ENCODE data around the gene CAVIN4.

DNA sequence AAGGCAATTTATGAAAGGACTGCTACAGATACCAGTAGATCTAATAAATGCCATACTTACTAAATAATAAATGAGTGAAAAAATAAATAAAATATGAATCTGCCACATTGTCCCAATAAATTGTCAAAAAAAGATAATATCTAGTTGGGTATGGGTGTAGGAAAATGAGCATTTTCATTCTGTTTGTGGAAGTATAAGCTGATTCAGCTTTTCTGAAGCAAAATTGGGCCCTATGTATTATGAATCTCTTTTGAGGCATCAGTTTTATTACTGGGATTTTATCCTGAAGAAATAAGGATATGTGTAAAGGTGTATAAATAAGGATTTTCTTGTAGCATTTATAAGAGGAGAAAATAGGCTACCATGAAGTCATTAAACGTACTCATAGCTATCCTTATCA lies 46.1 kb downstream of the CAVIN4 start:
- TF ChIP-seq ZFP3 (CRISPR knock-in tag; IDR thresholded peaks at IDR 0.05) (no peak), RARB (CRISPR knock-in tag; IDR thresholded peaks at IDR 0.05) (no peak), ARNTL (CRISPR knock-in tag; IDR thresholded peaks at IDR 0.05; ENCODE audit: borderline replicate concordance, low read depth) (no peak), CREB5 (CRISPR knock-in tag; IDR thresholded peaks at IDR 0.05; ENCODE audit: low read depth) (no peak), ZFP30 (CRISPR knock-in tag; IDR thresholded peaks at IDR 0.05) (no peak), ESRRG (CRISPR knock-in tag; IDR thresholded peaks at IDR 0.05) (no peak), PPARA (CRISPR knock-in tag; IDR thresholded peaks at IDR 0.05; ENCODE audit: borderline replicate concordance) (no peak)
- TF ChIP-seq, protein P1, sequence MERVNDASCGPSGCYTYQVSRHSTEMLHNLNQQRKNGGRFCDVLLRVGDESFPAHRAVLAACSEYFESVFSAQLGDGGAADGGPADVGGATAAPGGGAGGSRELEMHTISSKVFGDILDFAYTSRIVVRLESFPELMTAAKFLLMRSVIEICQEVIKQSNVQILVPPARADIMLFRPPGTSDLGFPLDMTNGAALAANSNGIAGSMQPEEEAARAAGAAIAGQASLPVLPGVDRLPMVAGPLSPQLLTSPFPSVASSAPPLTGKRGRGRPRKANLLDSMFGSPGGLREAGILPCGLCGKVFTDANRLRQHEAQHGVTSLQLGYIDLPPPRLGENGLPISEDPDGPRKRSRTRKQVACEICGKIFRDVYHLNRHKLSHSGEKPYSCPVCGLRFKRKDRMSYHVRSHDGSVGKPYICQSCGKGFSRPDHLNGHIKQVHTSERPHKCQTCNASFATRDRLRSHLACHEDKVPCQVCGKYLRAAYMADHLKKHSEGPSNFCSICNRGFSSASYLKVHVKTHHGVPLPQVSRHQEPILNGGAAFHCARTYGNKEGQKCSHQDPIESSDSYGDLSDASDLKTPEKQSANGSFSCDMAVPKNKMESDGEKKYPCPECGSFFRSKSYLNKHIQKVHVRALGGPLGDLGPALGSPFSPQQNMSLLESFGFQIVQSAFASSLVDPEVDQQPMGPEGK (CRISPR knock-in tag; IDR thresholded peaks at IDR 0.05; ENCODE audit: borderline replicate concordance) = no peak
